HG03025 (cell line): ENCODE results near the gene EPN3.

Experiments
- ATAC-seq: cut with Tn5 transposase; IDR thresholded peaks from one replicate; pipeline ENCODE4 v1.9.1; 2021; ENCODE audit warnings: mild to moderate bottlenecking, moderate library complexity; ENCODE audit not compliant: unreplicated experiment, low FRiP score

The EPN3 gene

DNA sequence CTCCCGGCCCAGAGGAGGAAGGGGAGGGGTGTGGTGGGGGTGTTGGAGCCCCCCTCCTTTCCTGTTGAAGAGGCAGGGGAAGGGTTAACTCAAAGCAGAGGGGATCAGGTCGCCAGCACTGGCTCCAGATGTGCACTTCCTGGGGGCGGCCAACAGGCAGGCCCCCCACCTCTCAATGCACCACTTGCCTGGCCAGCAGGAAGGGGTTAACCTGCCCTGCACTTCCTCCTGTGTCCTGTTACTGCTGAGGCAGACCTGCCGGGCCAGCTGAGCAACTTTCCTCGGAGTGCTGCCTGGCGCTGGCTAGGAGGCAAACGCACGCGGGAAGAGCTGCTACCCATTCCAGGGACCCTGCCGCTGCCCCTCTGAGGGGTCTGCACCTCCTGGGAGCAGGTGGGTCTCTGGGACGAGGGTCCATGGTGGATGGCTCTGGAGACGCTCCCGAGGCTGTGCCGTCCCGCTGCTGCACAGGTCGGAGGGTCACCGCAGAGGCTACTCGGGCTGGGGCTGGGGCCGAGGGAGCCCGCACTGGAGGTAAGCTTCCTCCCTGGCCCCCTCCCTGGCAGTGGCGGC lies at the start of gene EPN3:
TSS of gene EPN3 (plus strand) at position 284 of the 573 bp plus-strand sequence. CDS start 3,822 bp downstream, outside the sequence.
- ATAC-seq, result no peak

DNA sequence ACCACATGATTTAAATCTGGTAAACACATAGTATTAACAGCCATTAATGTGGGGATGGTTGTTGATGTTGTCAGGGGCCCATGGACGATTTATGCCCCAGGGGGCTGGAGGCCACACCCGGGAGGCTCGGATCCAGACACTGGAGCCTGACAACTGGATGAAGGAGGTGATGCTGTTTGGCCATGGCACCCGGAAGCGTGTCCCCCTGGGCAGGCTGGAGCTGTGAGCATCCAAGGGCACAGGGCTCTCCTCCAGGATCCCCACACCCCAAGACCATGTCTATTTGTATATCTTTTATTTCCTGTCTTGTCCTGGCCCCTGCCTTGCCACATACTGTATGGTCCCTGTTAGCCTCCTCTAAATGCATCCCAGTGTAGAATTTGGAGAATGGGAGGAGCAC lies 49.3 kb upstream of the EPN3 start:
- ATAC-seq, result no peak

DNA sequence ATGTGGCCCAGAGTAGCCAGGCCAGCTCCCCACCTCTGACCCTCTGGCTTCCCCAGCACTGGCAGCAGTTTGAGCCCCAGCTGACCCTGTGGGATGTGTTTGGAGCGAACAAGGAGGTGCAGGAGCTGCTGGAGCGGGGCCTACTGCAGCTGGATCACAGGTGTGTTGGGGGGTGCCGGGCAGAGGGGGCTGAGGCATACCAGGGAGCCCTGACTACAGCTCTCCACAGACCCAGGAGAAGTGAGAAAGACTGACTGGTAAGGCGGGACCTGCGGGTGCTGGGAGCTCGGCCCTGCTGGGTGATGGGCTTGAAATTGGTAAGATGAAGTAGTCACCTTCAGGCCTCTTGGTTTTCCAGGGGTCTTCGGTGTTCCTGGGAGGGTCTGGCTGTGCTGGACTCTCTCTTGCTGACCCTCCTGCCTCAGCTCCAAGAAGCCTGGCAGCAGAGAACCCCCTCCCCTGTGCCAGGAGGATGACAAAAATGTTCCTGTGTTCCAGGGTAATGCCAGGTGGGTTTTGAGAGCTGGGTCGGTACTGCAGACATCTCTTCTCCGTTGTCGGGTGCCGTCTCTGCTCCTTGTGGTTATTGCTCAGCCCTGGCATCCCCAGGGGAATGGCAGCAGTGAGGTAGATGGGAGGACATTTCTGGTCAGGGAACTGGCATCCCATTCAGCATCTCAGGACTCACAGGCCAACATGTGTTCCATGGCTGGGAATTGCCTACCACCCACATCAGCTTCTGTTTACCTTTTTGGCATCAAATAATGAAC lies 48.0 kb upstream of the EPN3 start:
- ATAC-seq, result no peak

DNA sequence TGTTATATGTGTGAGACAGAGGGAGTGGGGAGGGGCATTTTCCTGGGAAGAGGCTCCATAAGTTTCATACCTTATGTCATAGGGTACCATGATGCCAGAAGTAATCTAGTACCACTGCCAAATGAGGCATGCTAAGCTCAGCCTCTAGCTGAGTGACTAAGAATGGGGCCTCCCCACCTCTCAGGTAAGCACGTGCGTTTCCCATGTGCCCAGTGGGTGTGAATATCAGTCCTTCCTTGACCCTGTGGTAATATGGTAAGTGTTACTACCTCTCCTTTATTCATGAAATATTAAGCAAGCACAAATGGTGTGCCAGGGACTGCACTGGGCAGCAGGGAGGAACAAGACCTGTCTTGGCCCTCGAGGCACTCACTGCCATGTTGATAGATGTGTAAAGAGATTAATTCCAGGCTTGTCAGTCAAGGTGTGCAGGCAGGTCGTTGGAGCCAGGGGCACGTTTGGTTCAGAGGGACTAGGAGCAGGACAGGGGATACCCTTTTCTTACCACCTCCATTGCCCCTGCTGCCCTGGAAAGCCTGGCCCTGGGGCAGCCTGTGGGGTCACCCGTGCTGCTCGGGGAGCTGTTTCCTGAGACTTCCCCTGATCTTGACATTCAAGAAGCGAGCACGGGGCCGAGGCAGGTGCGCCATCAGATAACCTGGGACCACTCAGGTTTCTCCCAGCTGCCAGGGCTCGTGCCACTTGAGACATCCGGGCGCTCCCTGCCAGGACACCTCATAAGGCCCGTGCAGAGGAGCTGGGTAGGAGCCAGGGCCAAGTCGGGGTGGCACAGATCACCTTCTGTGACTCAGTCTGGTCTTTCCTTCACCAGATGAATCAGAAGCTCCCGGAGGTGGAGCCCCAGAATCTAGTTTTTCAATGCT lies 45.1 kb upstream of the EPN3 start:
- ATAC-seq, result no peak

DNA sequence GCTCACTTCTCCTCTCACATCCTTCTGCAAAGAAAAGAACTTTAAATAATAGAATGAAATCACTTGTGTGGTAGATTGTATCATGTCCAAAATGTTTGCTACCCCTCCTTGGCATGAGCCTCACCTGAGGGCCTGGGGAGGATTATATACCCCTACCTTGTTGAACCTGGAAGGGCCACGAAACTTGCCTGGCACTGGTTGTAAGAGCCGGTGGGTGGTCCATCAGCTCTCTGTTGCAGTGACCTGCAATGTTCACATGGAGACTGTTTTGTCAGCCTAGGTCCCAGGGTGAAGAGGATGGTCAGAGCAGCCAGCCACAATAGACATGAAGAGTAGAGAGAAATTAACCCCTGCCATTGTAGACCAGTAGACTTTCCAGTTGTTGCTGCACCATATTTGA lies 43.7 kb upstream of the EPN3 start:
- no peak for ATAC-seq

DNA sequence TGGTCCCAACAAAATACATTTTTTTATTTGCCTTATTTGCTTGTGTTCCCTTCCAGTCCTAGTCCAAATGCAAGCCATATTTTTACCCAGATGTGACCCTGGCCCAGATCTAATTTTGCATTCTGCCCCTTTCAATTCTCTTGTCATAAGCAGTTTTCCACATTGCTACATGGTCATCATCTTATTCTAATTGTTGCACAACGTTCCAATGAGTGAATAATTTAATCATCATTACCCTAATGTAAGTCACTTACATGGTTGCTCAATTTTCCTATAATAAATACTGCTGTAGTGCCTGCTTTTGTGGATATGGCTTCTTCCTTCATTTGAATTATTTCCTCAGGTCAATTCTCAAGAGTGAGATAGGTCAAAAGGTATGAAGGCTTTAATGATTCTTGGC lies 41.0 kb upstream of the EPN3 start:
- no peak for ATAC-seq

DNA sequence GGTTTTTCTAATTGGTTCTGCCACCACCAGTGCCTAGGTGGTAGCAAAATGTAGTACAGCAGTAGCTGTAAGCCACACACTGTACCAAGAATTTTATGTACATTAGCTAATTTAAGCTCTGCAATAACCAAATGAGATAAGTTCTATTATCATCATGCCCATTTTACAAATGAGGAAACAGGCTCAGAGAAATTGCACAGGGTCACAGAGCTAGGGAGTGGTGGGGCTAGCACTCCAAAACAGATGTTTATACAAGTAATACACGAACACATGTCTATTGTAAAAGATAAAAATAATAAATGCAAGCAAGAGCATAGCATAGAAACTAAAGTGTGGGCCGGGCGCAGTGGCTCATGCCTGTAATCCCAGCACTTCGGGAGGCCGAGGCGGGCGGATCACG lies 40.3 kb upstream of the EPN3 start:
- ATAC-seq, result no peak

DNA sequence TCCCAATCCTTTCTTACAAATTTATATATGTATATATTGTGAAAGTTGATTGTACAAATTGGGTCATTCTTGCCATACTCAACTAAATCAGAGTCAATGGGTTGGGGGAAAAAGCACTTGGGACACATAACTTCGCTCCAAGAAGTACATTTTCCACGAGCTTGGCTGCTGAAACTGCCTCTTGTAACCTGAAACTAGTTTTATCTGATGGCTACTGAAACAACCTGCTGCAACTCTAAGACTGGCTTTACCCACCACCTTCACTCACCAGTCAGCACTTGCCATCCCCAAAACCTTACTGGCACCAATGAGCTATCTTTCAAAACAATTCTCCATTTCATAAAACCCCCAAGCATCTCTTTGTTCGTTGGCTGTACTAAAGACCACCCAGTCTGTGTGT lies 38.8 kb upstream of the EPN3 start:
- ATAC-seq, result no peak

DNA sequence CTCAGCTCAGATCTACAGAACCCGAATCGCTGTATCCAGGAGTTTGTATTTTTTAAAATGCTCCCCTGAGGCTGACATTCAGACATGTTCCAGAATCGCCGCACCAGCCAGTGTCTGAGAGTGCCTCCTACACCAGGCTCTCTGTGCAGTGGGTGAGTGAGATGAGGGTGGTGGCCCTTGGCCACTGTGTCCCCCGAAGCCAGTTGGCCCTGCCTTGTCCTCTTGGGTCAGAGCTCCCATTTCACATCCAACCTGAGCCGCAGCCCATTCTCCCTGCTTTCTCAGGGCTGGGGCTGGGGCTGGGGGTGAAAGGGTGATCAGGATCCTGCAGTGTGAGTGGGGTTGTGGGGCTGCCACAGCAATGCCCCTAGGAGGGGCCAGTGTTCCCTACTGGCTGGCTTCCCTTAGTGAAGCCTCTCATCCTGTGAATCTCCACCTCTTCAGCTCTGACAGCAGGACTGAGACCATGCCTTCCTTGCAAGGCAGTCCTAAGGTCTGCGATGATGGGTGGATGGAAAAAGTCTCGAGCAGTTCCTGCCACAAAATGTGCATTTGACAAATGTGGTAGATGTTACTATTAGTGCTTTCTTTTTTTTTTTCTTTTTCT lies 37.2 kb upstream of the EPN3 start:
- no peak for ATAC-seq

DNA sequence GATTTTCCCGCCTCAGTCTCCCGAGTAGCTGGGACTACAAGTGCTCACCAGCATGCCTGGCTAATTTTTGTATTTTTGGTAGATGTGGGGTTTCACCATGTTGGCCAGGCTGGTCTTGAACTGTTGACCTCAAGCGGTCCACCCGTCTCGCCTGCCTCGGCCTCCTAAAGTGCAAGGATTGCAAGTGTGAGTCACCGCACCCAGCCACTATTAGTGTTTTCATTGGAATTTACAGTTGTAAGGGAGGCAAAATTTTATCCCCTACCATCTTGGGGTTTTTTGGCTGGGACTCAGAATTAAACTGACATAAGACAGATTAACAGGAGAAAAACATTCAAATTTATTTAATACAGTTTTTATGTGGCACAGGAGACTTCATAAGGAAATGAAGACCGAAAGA lies 36.6 kb upstream of the EPN3 start:
- no peak for ATAC-seq

DNA sequence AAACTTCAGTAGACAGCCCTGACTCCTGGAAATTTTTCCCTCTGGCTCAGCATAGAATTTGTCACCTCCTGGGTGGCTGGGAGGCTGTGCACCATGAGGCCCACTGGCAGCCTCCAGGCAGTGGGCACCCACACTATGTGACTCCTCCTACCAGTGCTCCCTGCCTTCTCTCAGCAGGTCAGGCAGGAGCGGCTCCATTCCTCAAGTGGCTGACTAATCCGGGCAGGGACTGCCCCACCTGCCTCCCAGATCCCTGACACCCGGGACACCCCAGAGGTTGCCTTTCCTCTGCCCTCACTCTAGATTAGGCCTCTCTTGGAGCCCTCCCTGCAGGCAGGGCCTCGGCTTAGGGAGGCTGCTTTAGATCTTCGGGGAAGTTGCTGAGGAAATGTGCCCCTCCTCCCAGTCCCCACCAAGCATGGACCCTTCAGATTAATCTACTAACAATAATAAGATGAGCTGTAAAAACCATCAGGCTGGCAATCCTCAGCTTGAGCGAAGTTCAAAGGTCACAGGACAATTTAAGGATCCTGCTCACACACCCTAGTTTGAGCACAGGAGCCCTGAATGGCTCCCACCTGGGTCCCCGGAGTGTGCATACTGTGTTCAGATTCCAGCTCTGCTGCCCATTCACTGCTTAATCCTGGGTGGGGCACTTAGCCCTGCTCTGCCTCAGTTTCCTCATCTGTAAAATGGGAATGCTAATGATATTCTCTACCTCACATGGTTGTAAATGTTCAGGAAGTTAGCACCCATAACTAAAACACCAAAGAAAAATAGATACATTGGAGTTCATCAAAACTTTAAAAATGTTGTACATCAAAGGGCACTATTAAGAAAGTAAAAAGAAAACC lies 34.3 kb upstream of the EPN3 start:
- ATAC-seq, result no peak

DNA sequence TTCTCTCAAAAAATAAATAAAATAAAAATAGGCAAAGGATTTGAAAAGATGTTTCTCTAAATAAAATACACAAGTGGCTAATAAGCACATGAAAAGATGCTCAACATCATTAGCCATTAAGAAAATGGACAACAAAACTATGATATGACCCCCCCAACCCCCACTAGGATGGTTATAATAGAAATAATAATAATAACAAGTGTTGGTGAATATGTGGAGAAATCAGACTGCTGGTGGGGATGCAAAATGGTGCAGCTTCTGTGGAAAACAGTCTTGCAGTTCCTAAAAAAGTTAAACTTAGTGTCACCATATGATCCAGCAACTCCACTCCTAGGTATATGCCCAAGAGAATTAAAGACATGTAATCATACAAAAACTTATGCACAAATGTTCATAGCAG lies 33.3 kb upstream of the EPN3 start:
- ATAC-seq, result no peak

DNA sequence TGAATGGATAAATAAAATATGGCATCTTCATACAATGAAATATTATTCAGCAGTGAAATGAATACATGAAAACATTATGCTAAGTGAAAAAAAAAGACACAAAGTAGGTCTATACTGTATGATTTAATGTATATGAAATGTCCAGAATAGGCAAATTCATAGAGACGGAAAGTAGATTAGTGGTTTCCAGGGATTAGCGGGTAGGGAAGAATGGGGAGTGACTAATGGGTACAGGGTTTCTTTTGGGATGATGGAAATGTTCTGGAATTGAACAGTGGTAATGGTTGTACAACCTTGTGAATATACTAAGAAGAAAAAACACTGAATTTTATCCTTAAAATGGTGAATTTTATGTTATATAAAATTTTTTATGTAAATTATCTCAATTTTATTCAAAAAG lies 32.8 kb upstream of the EPN3 start:
- ATAC-seq, result no peak

DNA sequence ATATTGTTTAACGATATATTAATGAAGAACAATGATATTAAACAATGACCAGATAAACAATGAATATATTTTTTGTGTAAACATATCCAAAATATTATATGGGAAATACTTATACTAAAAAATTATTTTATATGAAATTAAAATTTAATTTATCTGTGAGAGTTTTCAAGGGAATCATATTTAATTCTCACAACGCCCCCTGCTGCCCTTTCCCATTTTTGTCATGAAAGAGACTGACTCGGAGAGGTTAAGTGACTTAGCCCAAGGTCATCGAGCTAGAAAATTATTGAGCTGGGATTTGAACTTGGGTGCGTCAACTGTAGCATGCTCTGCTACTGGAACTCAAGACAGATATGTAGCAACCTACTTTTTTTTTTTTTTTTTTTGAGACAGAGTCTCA lies 31.5 kb upstream of the EPN3 start:
- no peak for ATAC-seq

DNA sequence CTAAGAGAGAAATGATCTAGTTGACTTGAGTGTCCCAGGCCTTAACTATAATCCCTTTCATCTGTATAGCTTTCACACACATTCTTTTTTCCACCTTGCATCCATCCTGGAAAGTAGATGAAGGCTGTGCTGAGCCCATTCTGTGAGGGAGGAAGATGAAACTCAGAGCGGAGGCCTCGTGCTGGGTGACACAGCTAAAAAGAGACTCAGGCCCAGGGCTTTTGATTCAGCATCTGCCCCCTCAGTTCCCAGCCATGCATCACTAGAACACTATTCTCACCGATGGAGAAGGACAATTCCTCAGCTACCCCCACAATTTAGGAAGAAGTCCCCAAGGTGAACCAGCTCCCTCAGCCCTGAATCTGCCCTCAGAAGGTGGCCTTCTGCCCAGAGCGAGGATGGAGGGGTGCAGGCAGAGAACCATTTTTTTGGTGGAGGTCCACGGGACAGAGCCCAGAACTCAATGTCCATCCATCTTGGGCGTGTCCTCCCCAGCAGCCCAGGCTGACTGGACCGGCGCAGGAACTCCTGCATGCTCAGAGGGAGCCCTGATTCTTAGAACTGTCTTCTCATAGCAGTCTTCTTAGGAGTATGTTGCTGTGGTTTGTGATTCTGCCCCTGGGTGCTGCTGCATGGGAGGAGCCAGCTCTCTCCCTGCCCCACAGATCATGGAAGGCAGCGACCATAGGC lies 30.1 kb upstream of the EPN3 start:
- no peak for ATAC-seq

DNA sequence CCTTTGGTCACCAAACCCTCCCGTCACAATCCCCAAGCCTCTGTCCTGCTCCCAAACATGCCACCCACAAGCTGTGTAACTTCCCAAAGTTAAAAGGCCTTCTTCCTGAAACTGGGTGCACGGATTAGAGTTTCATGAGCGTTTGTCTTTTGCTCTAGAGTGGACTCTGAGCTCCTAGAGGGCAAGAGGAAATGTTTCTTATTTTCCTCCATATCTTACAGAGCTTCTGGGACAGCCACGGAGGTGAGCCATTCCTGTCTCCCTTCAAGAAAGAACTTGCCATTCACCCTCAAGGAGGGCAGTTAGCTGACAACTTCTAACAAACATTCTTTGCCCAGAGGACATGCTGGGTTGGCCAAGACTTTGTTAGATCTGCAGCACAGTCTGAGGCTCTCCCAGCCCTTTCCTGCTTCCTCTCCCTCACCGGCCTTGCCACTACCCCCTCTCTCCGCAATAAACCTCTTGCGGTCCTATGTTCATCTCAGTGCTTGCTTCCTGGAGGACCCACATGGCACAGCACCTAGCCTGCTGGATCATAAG lies 26.9 kb upstream of the EPN3 start:
- no peak for ATAC-seq

DNA sequence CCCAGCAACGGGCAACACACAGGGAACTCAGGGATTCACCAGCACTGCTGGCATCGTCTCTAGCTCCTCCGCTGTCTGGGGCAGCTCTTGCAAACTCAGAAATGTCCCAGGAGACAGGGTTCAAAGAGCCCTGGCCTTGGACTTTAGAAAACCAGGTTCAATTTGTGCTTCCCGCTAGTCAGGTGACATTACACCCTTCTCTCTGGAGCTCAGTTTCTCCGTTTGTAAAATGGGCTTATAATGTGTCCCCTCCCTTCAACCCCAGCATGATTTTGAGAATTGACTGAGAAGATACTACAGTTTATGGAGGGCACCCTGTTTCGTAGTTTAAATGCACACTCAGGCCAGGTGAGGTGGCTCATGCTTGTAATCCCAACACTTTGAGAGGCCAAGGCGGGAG lies 26.2 kb upstream of the EPN3 start:
- no peak for ATAC-seq

DNA sequence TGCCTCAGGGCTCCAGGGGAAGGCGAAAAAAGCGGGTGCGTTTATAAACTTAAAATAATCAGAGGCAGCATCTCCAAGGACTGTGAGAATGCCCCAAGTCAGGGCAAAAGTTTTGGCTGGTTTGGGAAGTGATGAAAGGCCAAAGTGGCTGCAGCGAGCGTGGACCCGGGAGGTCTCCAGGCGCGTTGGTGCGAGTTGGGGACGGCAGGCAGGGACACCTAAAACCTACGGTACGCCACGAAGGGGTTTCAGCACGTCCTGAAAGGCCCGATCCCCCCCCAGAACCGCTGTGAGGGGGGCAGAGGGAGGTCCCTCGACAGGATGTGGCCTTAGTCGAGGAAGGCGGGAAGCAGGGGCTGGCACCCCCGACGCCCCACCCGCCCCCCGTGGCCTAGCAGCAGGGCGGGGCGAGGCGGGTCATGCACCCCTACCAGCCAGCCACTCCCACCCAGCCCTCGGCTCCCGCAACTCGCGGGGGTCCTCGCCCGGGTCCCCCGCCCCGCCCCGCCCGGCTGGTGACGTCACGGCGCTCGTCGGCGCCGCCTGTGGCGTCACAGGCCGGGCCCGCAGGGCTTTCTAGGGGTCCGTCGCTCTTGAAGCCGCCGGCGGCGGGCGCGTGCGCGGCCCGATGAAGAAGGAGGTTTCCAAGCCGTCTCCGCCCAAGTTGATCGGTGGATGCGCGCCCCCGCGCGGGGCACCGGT lies 24.5 kb upstream of the EPN3 start, which contains the start of gene MYCBPAP:
TSS of gene MYCBPAP (plus strand) at position 569 of the 702 bp plus-strand sequence. CDS start 236 bp downstream, outside the sequence.
- no peak for ATAC-seq
